Naive B cell (primary cell): Measurements from ENCODE around the gene C1orf52. TPM values are rescaled to one million over a fixed set of nuclear protein-coding genes. Genes with fewer than 3 reads are reported as not detected.

Experiments used
- ATAC-seq, 2 donors: fragments of 150-1000 bp; cut with Tn5 transposase; 2 replicates each; pipeline ENCODE4 v1.10.0; 2021; ENCODE audit warnings: low read depth in 2 of 2, mild to moderate bottlenecking in 2 of 2, moderate library complexity in 2 of 2
- DNase-seq: peaks from one replicate; pipeline ENCODE4 v3.0.0; 2022
- H3K27ac Mint-ChIP-seq, 6 donors: one replicate each; pipeline ENCODE4 v1.8.0; 2020 to 2022; ENCODE audit warnings: mild to moderate bottlenecking in 6 of 6, mixed read lengths in 6 of 6, moderate library complexity in 5 of 6, inconsistent platforms in 2 of 6
- H3K27me3 Mint-ChIP-seq, 3 donors: one replicate each; pipeline ENCODE4 v1.8.0; 2021 to 2022; ENCODE audit warnings: mixed read lengths in 3 of 3, mild to moderate bottlenecking in 1 of 3
- H3K36me3 Mint-ChIP-seq, 2 donors: one replicate each; pipeline ENCODE4 v1.8.0; 2020 to 2022; ENCODE audit warnings: mixed read lengths in 2 of 2, inconsistent platforms in 1 of 2, mild to moderate bottlenecking in 1 of 2
- H3K4me1 Mint-ChIP-seq, 3 donors: one replicate each; pipeline ENCODE4 v1.8.0; 2020 to 2022; ENCODE audit warnings: mixed read lengths in 3 of 3, inconsistent platforms in 1 of 3, mild to moderate bottlenecking in 1 of 3, moderate library complexity in 1 of 3
- H3K4me3 Mint-ChIP-seq, 8 donors: one replicate each; pipeline ENCODE4 v1.8.0; 2020 to 2022; ENCODE audit warnings: mild to moderate bottlenecking in 8 of 8, mixed read lengths in 8 of 8, moderate library complexity in 8 of 8, inconsistent platforms in 2 of 8
- H3K9me3 Mint-ChIP-seq, 7 donors: one replicate each; pipeline ENCODE4 v1.8.0; 2020 to 2022; ENCODE audit warnings: mixed read lengths in 7 of 7, mild to moderate bottlenecking in 5 of 7, inconsistent platforms in 2 of 7, moderate library complexity in 1 of 7
- polyA plus RNA-seq, 6 donors: library from polyadenylated mRNA; unstranded; fragments of 300-500 nt; fragmentation: Illumina TruSeq; gene quantifications; one replicate each; pipeline ENCODE4 v1.2.3, GENCODE V29; 2021; ENCODE audit warnings: low read depth in 6 of 6

Gene C1orf52
- polyA plus RNA-seq, 6 donors from 2014 or later = 23.3 to 33.6 (median 27.0) TPM

GRCh38 chr1:85289848-85290335 is 30.4 kb upstream of the C1orf52 start:
- Mint-ChIP-seq H3K4me3 (peak overlapping the region in 7 of 8 donors; percentile 4 to 84 (median 71)), H3K27ac (peak overlapping the region in 5 of 6 donors; percentile 30 to 96 (median 89)), H3K4me1 (peaks cover 20 to 50% (median 47%) of the 10 kb centered on the region in 3 donors)

GRCh38 chr1:85289207-85289847 is 29.9 kb upstream of the C1orf52 start:
- ATAC-seq (no peak), DNase-seq (no peak)
- H3K36me3 Mint-ChIP-seq = peaks cover 0 to 6% of the 10 kb centered on the region in 2 donors
- peaks cover 20 to 50% (median 42%) of the 10 kb centered on the region in 3 donors for H3K4me1 Mint-ChIP-seq
- peak overlapping the region in 5 of 8 donors; percentile 2 to 84 (median 71) for H3K4me3 Mint-ChIP-seq
- no peaks in the 10 kb centered on the region for H3K9me3 Mint-ChIP-seq
- no peaks in the 10 kb centered on the region for H3K27me3 Mint-ChIP-seq
- H3K27ac Mint-ChIP-seq = peak overlapping the region in 5 of 6 donors; percentile 30 to 96 (median 89)

More at GRCh38 chr1:85289848-85290335, 30.4 kb upstream of the C1orf52 start:
- ATAC-seq = peak; percentile 23 to 76
- Mint-ChIP-seq H3K9me3 (no peaks in the 10 kb centered on the region), H3K36me3 (peaks cover 0 to 6% of the 10 kb centered on the region in 2 donors), H3K27me3 (no peaks in the 10 kb centered on the region)
- no peak for DNase-seq

GRCh38 chr1:85284202-85284601 is 24.7 kb upstream of the C1orf52 start:
- H3K27me3 Mint-ChIP-seq = no peaks in the 10 kb centered on the region
- no peaks in the 10 kb centered on the region for H3K9me3 Mint-ChIP-seq
- H3K4me1 Mint-ChIP-seq = peaks cover 4 to 18% (median 10%) of the 10 kb centered on the region in 3 donors
- ATAC-seq = no peak
- no peak overlapping the region for H3K4me3 Mint-ChIP-seq
- no peak overlapping the region for H3K27ac Mint-ChIP-seq
- peaks cover 6 to 8% of the 10 kb centered on the region in 2 donors for H3K36me3 Mint-ChIP-seq
- no peak for DNase-seq

GRCh38 chr1:85283475-85284199 is 24.2 kb upstream of the C1orf52 start:
- no peak overlapping the region for H3K4me3 Mint-ChIP-seq
- H3K27me3 Mint-ChIP-seq = no peaks in the 10 kb centered on the region
- H3K27ac Mint-ChIP-seq = peak overlapping the region in 1 of 6 donors; percentile 49
- DNase-seq (no peak), ATAC-seq (no peak)
- no peaks in the 10 kb centered on the region for H3K9me3 Mint-ChIP-seq
- peaks cover 8 to 22% (median 14%) of the 10 kb centered on the region in 3 donors for H3K4me1 Mint-ChIP-seq
- peaks cover 11 to 13% of the 10 kb centered on the region in 2 donors for H3K36me3 Mint-ChIP-seq

- no peaks in the 10 kb centered on the region for H3K9me3 Mint-ChIP-seq
- H3K4me1 Mint-ChIP-seq = peaks cover 9 to 20% (median 17%) of the 10 kb centered on the region in 3 donors
- peak; percentile 33 to 41 for ATAC-seq
- H3K4me3 Mint-ChIP-seq = no peak overlapping the region
- no peak for DNase-seq
- no peak overlapping the region for H3K27ac Mint-ChIP-seq
- H3K27me3 Mint-ChIP-seq = no peaks in the 10 kb centered on the region
- H3K36me3 Mint-ChIP-seq = peaks cover 12 to 14% of the 10 kb centered on the region in 2 donors
These were observed 23.0 kb upstream of the C1orf52 start for GRCh38 chr1:85282424-85282823.

- DNase-seq (no peak), ATAC-seq (no peak)
- Mint-ChIP-seq H3K27ac (peak overlapping the region in 1 of 6 donors; percentile 7), H3K27me3 (no peaks in the 10 kb centered on the region), H3K9me3 (no peaks in the 10 kb centered on the region), H3K36me3 (peaks cover 8 to 14% of the 10 kb centered on the region in 2 donors), H3K4me3 (no peak overlapping the region), H3K4me1 (peaks cover 15 to 30% (median 27%) of the 10 kb centered on the region in 3 donors)
These were observed 21.2 kb upstream of the C1orf52 start for GRCh38 chr1:85280636-85281035.

GRCh38 chr1:85279458-85280080 is 20.1 kb upstream of the C1orf52 start:
- Mint-ChIP-seq H3K4me1 (peaks cover 26 to 40% (median 37%) of the 10 kb centered on the region in 3 donors), H3K27ac (peak overlapping the region in 2 of 6 donors; percentile 27 to 87), H3K9me3 (no peaks in the 10 kb centered on the region), H3K4me3 (peak overlapping the region in 1 of 8 donors; percentile 28), H3K27me3 (no peaks in the 10 kb centered on the region), H3K36me3 (peaks cover 7 to 14% of the 10 kb centered on the region in 2 donors)
- ATAC-seq (no peak), DNase-seq (no peak)

- H3K4me3 Mint-ChIP-seq = peak overlapping the region in 1 of 8 donors; percentile 29
- DNase-seq = no peak
- ATAC-seq = no peak
- H3K27ac Mint-ChIP-seq = peak overlapping the region in 1 of 6 donors; percentile 82
- H3K4me1 Mint-ChIP-seq = peaks cover 32 to 47% (median 44%) of the 10 kb centered on the region in 3 donors
- H3K36me3 Mint-ChIP-seq = peaks cover 7 to 18% of the 10 kb centered on the region in 2 donors
- H3K27me3 Mint-ChIP-seq = no peaks in the 10 kb centered on the region
- H3K9me3 Mint-ChIP-seq = no peaks in the 10 kb centered on the region
These were observed 19.4 kb upstream of the C1orf52 start for GRCh38 chr1:85278853-85279314.

- H3K4me3 Mint-ChIP-seq = peak overlapping the region in 1 of 8 donors; percentile 99
These were observed 18.3 kb upstream of the C1orf52 start for GRCh38 chr1:85277802-85278201.

GRCh38 chr1:85276978-85277639 is 17.6 kb upstream of the C1orf52 start:
- H3K4me3 Mint-ChIP-seq = peak overlapping the region; percentile 87 to 99 (median 96)
- H3K4me1 Mint-ChIP-seq = peaks cover 42 to 62% (median 58%) of the 10 kb centered on the region in 3 donors
- no peaks in the 10 kb centered on the region for H3K27me3 Mint-ChIP-seq
- H3K27ac Mint-ChIP-seq = peak overlapping the region; percentile 96 to 100 (median 100)
- no peaks in the 10 kb centered on the region for H3K9me3 Mint-ChIP-seq
- peaks cover 20 to 33% of the 10 kb centered on the region in 2 donors for H3K36me3 Mint-ChIP-seq
- DNase-seq = no peak
- ATAC-seq = no peak

More at GRCh38 chr1:85277802-85278201, 18.3 kb upstream of the C1orf52 start:
- H3K27me3 Mint-ChIP-seq = no peaks in the 10 kb centered on the region
- no peak for DNase-seq
- H3K27ac Mint-ChIP-seq = peak overlapping the region in 2 of 6 donors; percentile 100
- H3K36me3 Mint-ChIP-seq = peaks cover 17 to 28% of the 10 kb centered on the region in 2 donors
- no peak for ATAC-seq
- H3K9me3 Mint-ChIP-seq = no peaks in the 10 kb centered on the region
- peaks cover 40 to 58% (median 55%) of the 10 kb centered on the region in 3 donors for H3K4me1 Mint-ChIP-seq

- Mint-ChIP-seq H3K36me3 (peaks cover 20 to 33% of the 10 kb centered on the region in 2 donors), H3K27ac (peak within 1 kb of the TSS; percentile 96 to 100 (median 100)), H3K4me1 (peaks cover 45 to 69% (median 62%) of the 10 kb centered on the region in 3 donors), H3K9me3 (no peaks in the 10 kb centered on the region), H3K27me3 (no peaks in the 10 kb centered on the region), H3K4me3 (peak within 1 kb of the TSS; percentile 87 to 99 (median 96))
- peak; percentile 99 for DNase-seq
- peak; percentile 87 to 88 for ATAC-seq
These were observed 16.9 kb upstream of the C1orf52 start, which contains the start of gene BCL10 for GRCh38 chr1:85276215-85276977. BCL10 (minus strand) TSS chr1:85276632; CDS start chr1:85276352, 280 bp downstream.

- peak; percentile 78 for DNase-seq
- no peaks in the 10 kb centered on the region for H3K9me3 Mint-ChIP-seq
These were observed 16.3 kb upstream of the C1orf52 start for GRCh38 chr1:85275701-85276214.

More at GRCh38 chr1:85275701-85276214, 16.3 kb upstream of the C1orf52 start:
- Mint-ChIP-seq H3K4me1 (peaks cover 51 to 74% (median 69%) of the 10 kb centered on the region in 3 donors), H3K27me3 (no peaks in the 10 kb centered on the region), H3K36me3 (peaks cover 20 to 33% of the 10 kb centered on the region in 2 donors), H3K27ac (peak overlapping the region; percentile 96 to 100 (median 100)), H3K4me3 (peak overlapping the region; percentile 87 to 99 (median 96))
- peak; percentile 47 to 52 for ATAC-seq
